Prostate gland (tissue), 2 donors: ENCODE data around the gene ANTXR1. TPM values are rescaled to one million over a fixed set of nuclear protein-coding genes. Genes with fewer than 3 reads are reported as not detected.

Experiments
- DNase-seq: peaks from one replicate; pipeline ENCODE4 v3.0.0-alpha.2; 2019; ENCODE audit warnings: low spot score
- H3K27ac ChIP-seq, 2 donors: fragments of 200-600 bp; sonication (generic); 2 replicates each; pipeline ENCODE4 v1.5.1; 2017 to 2019
- H3K27me3 ChIP-seq: fragments of 200-600 bp; sonication (generic); replicated peaks from 2 replicates; pipeline ENCODE4 v1.5.1; 2019; ENCODE audit not compliant: insufficient read depth
- H3K36me3 ChIP-seq, 2 donors: fragments of 200-600 bp; sonication (generic); 1 replicate in 1 of 2; 2 replicates in 1 of 2; pipeline versions ENCODE4 v1.5.1 to v1.8.1; 2017 to 2019
- H3K4me1 ChIP-seq: fragments of 200-600 bp; sonication (generic); replicated peaks from 2 replicates; pipeline ENCODE4 v1.5.1; 2019
- H3K4me3 ChIP-seq, 2 donors: fragments of 200-600 bp; sonication (generic); 2 replicates each; pipeline ENCODE4 v1.5.1; 2017 to 2019
- H3K9me3 ChIP-seq: fragments of 200-600 bp; sonication (generic); 2 replicates; pipeline ENCODE4 v1.5.1; 2017
- CTCF ChIP-seq, 4 experiments: fragments of 200-600 bp in 2 of 4; fragments of 450-650 bp in 2 of 4; sonication (generic) in 2 of 4; IDR thresholded peaks; 1 replicate in 3 of 4; 2 replicates in 1 of 4; pipeline ENCODE4 v1.5.1; 2016 to 2019; ENCODE audit warnings: antibody characterized with exemption in 4 of 4, mild to moderate bottlenecking in 2 of 4, moderate library complexity in 2 of 4
- POLR2A ChIP-seq: fragments of 450-650 bp; IDR thresholded peaks from one replicate; pipeline ENCODE4 v1.6.1; 2016; ENCODE audit warnings: antibody characterized with exemption, mild to moderate bottlenecking
- POLR2AphosphoS5 ChIP-seq: sonication (generic); formaldehyde crosslinking; IDR thresholded peaks from one replicate; pipeline ENCODE4 v1.6.1; 2017; ENCODE audit warnings: antibody characterized with exemption
- WGBS: methylation state at CpG from one replicate; pipeline ENCODE4 v1.1.5; 2018; 5-methylcytosine and 5-hydroxymethylcytosine counted together
- intact Hi-C: fragments of 100-400 bp; cut with DNase I; formaldehyde crosslinking; loops from one replicate; pipeline ENCODE4 v1.14.2; 2022
- total RNA-seq, 2 donors: library from RNA; depleted of rRNA; stranded (reverse); fragments of >200 nt; gene quantifications; one replicate each; pipeline ENCODE4 v1.1.0, GENCODE V29; 2016

The ANTXR1 gene
- total RNA-seq, 2 donors from 2014 or later: 25.8 to 48.7 TPM

- Histone ChIP-seq H3K4me3 (no peak overlapping the region), H3K27ac (no peak overlapping the region), H3K27me3 (no peaks in the 10 kb centered on the region), H3K4me1 (no peaks in the 10 kb centered on the region), H3K9me3 (no peaks in the 10 kb centered on the region), H3K36me3 (no peaks in the 10 kb centered on the region)
- no peak for DNase-seq
- TF ChIP-seq POLR2A (no peak), POLR2AphosphoS5 (no peak), CTCF (IDR thresholded peaks at IDR 0.05) (no peak)
- intact Hi-C loops: no loop called here
- WGBS: 100% methylated on average over 1 of the region's 1 CpG
Measured at GRCh38 chr2:69022548-69022947, 9.6 kb downstream of the ANTXR1 start.

- H3K9me3 ChIP-seq: no peaks in the 10 kb centered on the region
- H3K36me3 ChIP-seq: no peaks in the 10 kb centered on the region
- TF ChIP-seq CTCF (IDR thresholded peaks at IDR 0.05) (no peak), POLR2AphosphoS5 (no peak), POLR2A (no peak)
- DNase-seq: no peak
- 100% methylated on average over 2 of the region's 2 CpGs for WGBS
- H3K4me3 ChIP-seq: no peak overlapping the region
- no peak overlapping the region for H3K27ac ChIP-seq
- H3K4me1 ChIP-seq: no peaks in the 10 kb centered on the region
- H3K27me3 ChIP-seq: no peaks in the 10 kb centered on the region
- intact Hi-C loops: no loop called here
Measured at GRCh38 chr2:69023236-69023635, 10.3 kb downstream of the ANTXR1 start.

- TF ChIP-seq POLR2A: no peak
- peak in 3 of 4 experiments; percentile 45 to 71 (median 62) for TF ChIP-seq CTCF (IDR thresholded peaks at IDR 0.05)
- peak; percentile 26 for TF ChIP-seq POLR2AphosphoS5
- intact Hi-C loops: no loop called here
- peak; percentile 32 for DNase-seq
- Histone ChIP-seq H3K27me3 (no peaks in the 10 kb centered on the region), H3K27ac (no peak overlapping the region), H3K4me1 (no peaks in the 10 kb centered on the region), H3K9me3 (no peaks in the 10 kb centered on the region), H3K4me3 (no peak overlapping the region), H3K36me3 (no peaks in the 10 kb centered on the region)
- 80% methylated on average over 4 of the region's 4 CpGs for WGBS
Measured at GRCh38 chr2:69026026-69026425, 13.0 kb downstream of the ANTXR1 start.

- TF ChIP-seq POLR2AphosphoS5 (no peak), CTCF (IDR thresholded peaks at IDR 0.05) (no peak), POLR2A (no peak)
- 91% methylated on average over 13 of the region's 13 CpGs for WGBS
Measured at GRCh38 chr2:69026691-69027459, 13.9 kb downstream of the ANTXR1 start.

More at GRCh38 chr2:69026691-69027459, 13.9 kb downstream of the ANTXR1 start:
- H3K27me3 ChIP-seq: no peaks in the 10 kb centered on the region
- intact Hi-C loops: no loop called here
- no peak for DNase-seq
- no peaks in the 10 kb centered on the region for H3K9me3 ChIP-seq
- no peak overlapping the region for H3K27ac ChIP-seq
- H3K4me1 ChIP-seq: no peaks in the 10 kb centered on the region
- no peaks in the 10 kb centered on the region for H3K36me3 ChIP-seq
- no peak overlapping the region for H3K4me3 ChIP-seq
